GM21447 (cell line): Measurements from ENCODE around the gene MRPL51.

Experiments
- ATAC-seq: cut with Tn5 transposase; IDR thresholded peaks from one replicate; pipeline ENCODE4 v1.9.1; 2021; ENCODE audit not compliant: unreplicated experiment

The MRPL51 gene

DNA sequence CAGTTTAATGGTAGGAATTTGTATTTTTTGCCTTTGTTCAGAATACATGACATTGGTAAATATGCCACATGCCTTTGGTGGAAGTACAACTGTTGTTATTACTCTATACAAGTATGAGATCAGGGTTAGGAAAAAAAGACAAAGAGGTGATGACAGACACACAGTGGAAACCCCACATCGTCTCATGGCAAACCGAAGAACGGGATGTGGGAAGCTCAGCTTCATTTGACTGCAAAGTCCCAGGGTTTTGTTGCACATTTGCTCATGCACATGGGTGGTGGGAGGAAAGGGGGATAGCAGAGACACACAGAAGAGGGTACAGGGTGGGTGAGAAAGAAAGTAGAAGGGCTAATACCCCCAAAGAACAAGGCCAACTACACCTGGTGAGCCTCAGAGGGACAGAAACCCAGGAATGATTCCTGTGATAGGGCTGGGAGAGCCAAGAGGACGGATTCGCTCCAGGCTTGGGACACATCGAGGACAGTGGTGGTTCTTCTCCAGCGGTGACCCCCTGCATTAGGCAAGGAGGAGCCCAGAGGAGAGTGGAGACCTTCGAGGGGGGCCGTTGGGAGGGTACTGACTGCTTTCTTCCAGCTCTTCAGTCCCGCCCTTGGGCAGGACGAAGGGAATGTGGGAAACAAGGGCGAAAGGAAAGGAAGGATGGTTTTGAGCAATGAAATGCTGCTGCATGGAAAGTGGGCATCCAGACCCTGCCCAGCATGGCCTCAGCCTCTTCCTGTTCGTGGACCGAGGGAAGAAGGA, 30.6 kb downstream of the MRPL51 start:
- no peak for ATAC-seq

DNA sequence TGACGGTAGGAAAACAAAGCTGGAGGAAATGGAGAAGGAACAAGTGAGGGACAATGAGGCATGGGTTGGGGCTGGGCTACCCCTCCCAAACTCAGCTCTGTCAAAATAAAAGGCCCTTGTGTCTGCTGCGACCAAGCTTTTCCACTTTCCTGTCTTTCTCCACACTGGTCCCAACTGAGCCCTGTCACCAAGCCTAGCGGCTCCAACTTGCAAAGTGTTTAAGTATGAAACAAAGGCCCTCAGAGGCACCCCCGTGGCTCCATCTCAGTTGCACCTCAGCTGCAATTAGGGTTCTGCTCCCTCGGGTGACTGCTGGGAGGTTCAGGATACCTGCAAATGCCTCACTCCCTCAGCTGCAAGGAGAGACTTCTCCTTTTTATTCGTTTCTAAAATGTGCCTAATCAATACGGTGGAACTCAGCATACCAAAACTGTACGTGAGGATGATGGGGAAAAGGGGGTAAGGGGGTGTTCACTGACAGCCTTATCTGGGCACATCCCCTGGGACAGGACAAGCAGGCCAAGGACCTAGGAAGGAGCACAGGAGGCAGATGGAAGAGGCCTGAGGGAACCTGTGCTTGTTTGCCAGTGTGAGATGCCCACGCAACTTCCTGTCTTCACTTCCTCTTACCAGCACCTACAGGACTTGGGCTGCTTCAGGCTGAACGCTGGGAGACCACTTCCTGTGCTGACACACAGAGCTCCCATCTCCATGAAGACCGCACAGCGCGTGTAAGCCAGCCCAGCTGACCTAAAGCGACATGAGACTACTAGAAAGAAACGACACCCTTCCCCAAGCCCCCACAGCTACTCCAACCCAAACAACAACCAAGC, 31.4 kb downstream of the MRPL51 start:
- ATAC-seq, result peak; percentile 71

DNA sequence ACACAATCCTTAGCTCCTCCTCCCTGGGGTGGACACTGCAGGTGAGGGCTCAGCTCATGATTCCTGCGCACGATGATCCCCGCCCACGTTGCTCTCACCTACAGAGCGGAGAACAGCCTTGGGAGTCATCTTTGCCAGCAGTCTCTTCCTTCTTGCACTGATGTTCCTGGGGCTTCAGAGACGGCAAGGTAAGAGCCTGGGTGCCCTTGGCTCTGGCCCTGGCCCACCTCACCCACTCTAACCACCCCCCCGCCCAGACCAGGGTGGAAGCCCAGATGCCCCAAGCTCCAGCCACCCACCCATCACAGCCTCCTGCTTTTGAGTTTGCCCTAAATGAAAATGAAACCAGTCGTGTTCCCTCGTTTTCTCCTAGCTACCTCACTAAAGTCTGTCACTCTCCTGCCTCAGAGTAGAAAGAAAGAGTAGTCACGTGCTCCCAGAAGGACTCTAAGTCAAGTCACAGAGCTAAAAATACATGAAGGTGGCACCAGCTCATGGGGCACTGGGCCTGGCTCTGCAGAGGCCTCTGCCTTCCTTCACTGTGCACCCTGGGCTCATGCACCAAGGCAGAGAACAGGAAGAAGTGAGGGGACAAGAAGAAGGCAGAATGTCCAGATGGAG, 32.2 kb downstream of the MRPL51 start:
- no peak for ATAC-seq

DNA sequence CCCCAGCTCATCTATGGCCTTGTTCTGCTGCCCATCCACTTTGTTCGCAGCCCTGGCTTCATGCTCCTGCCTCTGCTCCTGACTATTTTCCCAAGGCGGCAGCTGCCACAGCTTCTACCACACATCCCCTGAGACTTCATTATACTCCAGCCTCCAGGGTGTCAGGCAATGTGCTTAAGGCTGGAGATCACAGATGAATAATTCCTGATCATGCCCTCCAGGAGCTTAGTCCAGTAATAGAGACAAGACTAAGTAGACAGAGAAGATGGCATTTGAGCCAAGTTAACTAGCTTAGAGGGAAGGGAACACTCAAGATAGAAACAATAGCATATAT, 34.1 kb downstream of the MRPL51 start:
- ATAC-seq, result no peak

DNA sequence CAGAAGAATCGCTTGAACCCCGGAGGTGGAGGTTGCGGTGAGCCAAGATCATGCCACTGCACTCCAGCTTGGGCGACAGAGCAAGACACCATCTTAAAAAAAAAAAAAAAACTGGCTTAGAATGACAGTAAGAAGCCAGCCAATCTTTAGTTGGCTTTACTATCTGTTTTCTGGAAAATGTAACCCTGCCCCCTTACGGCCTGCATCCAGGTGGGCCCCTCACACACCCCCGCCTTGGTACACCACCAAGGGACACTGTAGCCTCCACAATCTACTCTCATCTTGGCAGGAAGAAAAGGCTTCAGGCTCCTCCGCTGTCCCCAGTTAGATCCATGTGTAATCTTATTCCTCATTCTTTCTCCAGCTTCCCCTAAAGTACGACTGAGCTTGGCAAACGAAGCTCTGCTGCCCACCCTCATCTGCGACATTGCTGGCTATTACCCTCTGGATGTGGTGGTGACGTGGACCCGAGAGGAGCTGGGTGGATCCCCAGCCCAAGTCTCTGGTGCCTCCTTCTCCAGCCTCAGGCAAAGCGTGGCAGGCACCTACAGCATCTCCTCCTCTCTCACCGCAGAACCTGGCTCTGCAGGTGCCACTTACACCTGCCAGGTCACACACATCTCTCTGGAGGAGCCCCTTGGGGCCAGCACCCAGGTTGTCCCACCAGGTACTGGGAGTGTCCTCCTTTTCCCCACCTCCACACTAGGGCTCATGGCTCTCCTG, 34.6 kb downstream of the MRPL51 start:
- ATAC-seq, result no peak

DNA sequence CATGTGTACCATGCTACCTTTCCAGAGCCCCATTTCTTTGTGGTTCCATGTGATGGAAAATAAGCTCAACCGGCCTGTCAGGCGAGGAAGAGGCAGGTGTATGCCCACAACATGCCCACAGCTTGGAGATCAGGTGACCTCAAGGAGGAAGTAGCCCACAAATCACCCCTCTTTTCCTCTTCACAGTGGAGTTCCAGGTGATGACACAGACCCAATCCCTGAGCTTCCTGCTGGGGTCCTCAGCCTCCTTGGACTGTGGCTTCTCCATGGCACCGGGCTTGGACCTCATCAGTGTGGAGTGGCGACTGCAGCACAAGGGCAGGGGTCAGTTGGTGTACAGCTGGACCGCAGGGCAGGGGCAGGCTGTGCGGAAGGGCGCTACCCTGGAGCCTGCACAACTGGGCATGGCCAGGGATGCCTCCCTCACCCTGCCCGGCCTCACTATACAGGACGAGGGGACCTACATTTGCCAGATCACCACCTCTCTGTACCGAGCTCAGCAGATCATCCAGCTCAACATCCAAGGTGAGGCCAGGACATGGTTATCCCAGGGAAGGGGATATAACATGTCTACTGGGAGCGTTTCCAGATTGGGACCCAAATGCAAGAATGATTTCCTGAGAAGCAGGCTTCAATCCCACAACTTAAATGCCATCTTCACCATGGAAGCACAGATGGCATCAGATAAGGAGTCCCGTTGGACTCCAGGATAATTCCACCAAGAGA, 35.7 kb downstream of the MRPL51 start:
- ATAC-seq, result no peak

DNA sequence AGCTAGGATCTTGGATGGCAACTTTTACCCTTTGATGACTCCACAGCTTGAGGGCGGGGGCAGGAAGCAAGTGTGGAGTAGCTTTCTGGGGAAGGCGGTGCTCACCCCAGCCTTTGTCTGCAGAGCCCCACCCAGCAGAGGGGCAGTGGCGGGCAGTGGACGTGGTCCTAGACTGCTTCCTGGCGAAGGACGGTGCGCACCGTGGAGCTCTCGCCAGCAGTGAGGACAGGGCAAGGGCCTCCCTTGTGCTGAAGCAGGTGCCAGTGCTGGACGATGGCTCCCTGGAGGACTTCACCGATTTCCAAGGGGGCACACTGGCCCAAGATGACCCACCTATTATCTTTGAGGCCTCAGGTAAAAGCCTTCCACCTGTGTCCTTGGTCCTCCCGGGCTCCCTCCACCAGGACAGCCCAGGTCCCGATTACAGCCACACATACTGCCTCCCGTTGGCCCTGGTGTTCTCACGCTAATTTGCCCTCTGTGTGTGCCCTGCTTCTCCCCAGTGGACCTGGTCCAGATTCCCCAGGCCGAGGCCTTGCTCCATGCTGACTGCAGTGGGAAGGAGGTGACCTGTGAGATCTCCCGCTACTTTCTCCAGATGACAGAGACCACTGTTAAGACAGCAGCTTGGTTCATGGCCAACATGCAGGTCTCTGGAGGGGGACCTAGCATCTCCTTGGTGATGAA, 40.0 kb downstream of the MRPL51 start:
- no peak for ATAC-seq

DNA sequence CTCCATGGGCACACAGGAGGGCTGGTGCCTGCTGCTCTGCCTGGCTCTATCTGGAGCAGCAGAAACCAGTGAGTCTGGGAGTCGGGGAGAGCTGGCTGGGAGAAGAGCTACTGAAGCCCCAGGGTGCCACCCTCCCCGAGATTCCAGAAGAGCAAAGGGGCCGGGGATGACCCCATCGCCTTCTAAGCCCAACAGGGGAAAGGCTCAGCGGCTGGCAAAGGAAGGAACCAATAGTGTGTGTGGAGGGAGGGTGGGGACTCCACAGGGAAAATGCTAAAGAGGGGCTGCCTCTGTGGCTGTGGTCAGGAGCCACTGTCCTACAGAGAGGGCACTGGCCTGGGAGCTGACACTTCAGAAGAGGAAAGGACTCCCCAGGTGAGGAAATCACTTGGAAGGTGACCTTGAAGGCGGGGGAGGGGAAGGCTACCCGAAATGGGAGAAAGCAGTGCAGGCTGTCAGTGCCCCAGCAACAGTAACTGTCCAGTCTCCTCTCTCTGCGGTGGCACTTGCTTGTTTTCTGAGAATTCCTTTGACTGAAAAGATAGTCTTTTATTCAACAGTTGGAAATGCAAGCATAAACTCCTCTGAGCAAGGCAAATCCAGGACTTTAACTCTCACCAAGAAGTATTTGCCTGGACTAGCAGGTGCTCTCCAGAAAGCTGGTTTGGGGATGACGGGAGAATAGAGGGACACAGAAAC, 40.7 kb downstream of the MRPL51 start:
- ATAC-seq, result no peak

DNA sequence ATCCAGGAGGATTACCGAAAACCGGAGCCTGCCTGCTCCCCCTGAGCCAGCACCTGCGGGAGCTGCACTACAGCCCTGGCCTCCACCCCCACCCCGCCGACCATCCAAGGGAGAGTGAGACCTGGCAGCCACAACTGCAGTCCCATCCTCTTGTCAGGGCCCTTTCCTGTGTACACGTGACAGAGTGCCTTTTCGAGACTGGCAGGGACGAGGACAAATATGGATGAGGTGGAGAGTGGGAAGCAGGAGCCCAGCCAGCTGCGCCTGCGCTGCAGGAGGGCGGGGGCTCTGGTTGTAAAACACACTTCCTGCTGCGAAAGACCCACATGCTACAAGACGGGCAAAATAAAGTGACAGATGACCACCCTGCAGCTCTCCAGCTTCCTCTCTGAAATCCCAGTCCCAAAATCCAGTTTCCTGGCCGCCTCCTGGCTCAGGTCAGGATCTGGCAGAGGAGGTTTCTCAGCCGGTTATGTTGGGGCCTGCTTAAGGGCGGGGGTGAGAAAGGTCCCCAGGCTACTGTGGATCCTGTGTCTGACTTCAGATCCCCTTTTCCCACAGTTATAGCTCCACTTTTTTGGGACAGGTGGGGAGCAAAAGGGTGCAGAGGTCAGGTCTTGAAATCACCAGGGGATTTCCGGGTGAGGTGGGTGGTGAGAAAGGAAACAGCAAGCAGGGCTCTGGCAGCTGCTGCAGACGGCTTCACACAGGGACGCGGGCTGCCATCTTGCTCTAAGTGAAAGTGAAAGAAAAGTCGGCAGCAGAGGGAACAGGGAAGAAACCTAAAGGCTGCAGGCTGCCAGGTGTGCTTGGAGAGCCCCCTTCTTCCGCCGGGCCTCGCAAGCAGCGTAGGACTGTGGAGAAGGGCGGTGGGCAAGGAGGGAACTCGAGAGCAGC, 41.5 kb downstream of the MRPL51 start, which contains the start of gene TAPBPL:
TAPBPL (plus strand) TSS at position 695 of the 897 bp plus-strand sequence. CDS start 207 bp downstream, outside the sequence.
- peak; percentile 74 for ATAC-seq

DNA sequence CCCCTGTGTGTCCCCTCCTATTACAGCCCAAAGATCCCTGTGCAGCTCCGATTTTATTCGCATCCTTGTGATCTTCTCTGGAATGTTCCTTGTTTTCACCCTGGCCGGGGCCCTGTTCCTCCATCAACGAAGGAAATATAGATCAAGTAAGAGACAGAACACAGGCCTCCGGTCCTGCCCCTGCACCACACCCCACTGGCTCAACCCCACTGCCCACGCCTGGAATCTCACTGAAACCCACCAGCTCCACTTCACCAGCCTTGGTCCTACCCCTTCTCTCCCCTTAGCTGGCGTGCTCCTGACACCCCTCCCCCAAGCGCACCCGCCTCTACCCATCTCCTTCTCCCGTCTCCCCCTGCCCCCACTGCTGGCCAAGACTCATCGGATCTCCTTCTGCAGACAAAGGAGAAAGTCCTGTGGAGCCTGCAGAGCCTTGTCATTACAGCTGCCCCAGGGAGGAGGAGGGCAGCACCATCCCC, 42.2 kb downstream of the MRPL51 start:
- ATAC-seq, result no peak

DNA sequence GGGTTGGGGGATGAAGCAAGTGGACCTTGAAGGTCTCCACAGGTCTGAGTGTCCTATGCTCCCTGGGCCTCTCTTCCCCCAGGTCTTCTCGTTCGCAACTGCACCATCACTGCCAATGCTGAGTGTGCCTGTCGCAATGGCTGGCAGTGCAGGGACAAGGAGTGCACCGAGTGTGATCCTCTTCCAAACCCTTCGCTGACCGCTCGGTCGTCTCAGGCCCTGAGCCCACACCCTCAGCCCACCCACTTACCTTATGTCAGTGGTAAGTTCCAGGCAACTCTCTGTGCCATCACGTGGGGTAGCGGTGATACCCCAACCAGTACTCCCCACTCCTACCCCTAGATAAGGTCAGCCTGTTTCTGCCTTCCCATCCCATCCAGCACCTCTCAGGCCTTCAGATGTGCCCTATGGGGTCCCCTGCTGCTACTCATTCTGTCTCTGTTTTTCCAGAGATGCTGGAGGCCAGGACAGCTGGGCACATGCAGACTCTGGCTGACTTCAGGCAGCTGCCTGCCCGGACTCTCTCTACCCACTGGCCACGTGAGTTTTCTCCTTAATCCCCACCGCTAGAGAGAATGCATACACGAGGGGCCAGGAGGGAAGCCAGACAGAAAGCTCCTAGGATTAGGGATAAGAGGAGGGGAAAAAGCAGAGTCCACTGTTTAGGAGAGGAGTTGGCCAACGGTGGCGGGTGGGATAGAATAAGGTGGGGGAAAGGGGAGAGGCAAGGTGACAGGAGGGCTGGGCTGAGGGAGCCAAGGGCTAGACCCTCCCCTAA, 42.8 kb downstream of the MRPL51 start:
- no peak for ATAC-seq

DNA sequence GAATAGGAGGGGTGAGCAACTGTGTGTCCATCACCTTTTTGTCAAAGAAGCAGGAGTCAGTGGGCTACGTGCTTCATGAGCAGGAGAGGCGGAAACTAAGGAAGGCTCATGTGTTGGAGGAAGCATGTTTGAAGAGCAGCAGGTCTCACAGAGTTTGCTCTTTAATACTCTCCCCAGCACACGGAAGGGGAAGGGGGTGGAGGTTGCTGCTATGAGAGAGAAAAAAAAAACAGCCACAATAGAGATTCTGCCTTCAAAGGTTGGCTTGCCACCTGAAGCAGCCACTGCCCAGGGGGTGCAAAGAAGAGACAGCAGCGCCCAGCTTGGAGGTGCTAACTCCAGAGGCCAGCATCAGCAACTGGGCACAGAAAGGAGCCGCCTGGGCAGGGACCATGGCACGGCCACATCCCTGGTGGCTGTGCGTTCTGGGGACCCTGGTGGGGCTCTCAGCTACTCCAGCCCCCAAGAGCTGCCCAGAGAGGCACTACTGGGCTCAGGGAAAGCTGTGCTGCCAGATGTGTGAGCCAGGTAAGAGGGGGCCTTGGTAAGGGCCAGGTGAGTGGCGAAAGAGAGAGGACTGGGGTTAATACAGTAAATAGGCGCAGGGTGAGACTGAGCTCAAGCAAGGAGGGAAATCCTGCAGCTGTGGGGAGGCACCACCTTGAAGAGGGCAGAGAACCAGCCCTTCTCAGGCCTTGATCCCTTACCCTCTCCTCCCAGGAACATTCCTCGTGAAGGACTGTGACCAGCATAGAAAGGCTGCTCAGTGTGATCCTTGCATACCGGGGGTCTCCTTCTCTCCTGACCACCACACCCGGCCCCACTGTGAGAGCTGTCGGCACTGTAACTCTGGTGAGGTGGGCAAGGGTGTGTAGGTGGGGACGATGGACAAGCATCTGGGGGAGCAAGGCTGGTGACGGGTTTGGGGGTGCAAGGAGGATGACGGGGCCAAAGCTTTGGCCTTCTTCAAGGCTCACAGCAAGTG, 48.1 kb downstream of the MRPL51 start, which contains the start of gene CD27:
CD27 (plus strand) TSS at position 252 of the 985 bp plus-strand sequence; CDS start at position 393, 141 bp downstream.
- ATAC-seq, result no peak

DNA sequence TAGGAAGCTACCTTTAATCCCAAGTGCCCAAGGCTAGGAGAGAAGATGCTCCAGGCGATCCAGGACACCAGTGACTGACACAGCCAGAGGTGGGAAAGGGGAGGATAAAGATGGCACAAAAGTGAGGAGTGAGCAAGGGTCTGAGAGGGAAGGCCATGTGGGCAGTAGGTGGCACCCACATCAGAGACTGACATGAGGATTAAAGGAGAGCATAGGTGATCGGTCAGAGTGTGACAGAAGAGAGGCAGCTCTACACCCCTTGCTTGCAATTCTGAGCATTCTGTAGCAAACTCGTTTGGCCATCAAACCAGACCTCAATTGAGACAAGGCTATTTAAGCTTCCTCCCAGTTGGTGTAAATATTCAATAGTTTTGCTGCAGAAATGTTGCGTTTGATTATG, 49.0 kb downstream of the MRPL51 start:
- no peak for ATAC-seq

DNA sequence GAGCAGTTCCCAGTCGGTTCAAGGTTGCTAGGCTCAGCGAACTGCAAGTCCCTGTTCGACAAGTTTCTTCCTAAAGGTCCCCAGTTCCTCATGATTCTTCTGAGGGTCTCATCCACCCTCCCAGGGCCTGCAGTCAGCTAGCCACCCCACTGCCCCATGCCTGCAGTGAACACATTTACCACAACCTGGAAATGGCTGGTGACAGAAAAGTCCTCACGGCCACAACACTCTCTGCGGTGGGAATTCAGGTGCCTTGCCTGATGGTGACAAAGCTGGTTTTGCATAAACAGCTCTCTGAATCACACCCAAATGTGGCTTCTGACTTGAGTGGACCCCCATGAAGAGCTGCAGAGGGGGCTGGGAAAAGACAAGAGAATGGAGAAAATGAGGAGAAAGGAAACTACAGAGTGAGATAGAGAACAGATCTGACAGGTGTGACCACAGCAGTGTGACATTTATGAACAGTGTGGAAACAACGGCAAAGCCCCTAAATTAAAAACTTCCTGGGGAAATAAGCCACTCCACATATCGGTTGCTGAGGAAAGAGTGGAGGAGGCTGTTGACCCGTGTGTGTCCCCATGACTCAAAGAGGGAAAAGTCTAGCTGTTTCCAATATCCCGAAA, 49.6 kb downstream of the MRPL51 start:
- peak; percentile 38 for ATAC-seq

DNA sequence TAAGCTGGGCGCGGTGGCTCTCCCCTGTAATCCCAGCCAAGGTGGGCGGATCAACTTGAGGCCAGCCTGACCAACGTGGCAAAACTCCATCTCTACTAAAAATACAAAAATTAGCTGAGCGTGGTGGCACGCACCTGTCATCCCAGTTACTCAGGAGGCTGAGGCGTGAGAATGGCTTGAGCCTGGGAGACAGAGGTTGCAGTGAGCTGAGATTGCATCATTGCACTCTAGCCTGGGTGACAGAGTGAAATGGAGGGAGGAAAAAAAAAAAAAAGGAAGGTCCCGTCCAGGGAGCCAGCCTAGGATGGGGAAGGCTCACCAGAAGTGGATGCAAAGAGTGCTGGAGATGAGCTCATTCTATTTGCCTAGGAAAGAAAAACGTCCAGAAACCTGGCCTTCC, 50.2 kb downstream of the MRPL51 start:
- ATAC-seq, result no peak
